Measurements from ENCODE around the gene RFFL. TPM values are rescaled to one million over a fixed set of nuclear protein-coding genes. Genes with fewer than 3 reads are reported as not detected.

Gene RFFL
- total RNA-seq, 3 donors from 2014 or later (not counting 1 experiment from before 2014, with no cell fraction given) = 50.0 to 86.6 (median 75.9) TPM

GRCh38 chr17:34988644-34989043 is 74.9 kb downstream of the RFFL start:
- H3K4me3 ChIP-seq (ENCODE audit: low read length) = no peak overlapping the region
- Mint-ChIP-seq H3K4me1 (peaks cover 12 to 25% of the 10 kb centered on the region in 2 donors), H3K27me3 (ENCODE audit: low read depth in 2 of 2) (no peaks in the 10 kb centered on the region), H3K9me3 (no peaks in the 10 kb centered on the region), H3K27ac (no peak overlapping the region), H3K36me3 (no peaks in the 10 kb centered on the region), H3K4me3 (no peak overlapping the region)
- 92% methylated on average over 2 of the region's 2 CpGs for WGBS (ENCODE audit: insufficient coverage)
- no peaks in the 10 kb centered on the region for H3K27me3 ChIP-seq (ENCODE audit: control insufficient read depth, insufficient read depth, low read length)
- ATAC-seq = no peak
- H3K36me3 ChIP-seq (ENCODE audit: control insufficient read depth, insufficient read depth, low read length) = peaks cover 53% of the 10 kb centered on the region
- intact Hi-C loops (cut with micrococcal nuclease) = loop anchor here (10.0 kb wide), 1 partner anchor 444 kb away; no protein-coding TSS in a partner anchor
- H3K4me1 ChIP-seq (ENCODE audit: control insufficient read depth, insufficient read depth, low read length) = peaks cover 26% of the 10 kb centered on the region
- no peak overlapping the region for H3K27ac ChIP-seq (ENCODE audit: low read length)
- TF ChIP-seq CTCF (IDR thresholded peaks at IDR 0.05) = no peak
- no peaks in the 10 kb centered on the region for H3K9me3 ChIP-seq (ENCODE audit: control insufficient read depth, insufficient read depth, low read length)
- DNase-seq = no peak

- 80% methylated on average over 1 of the region's 2 CpGs for WGBS (ENCODE audit: insufficient coverage)
- no peaks in the 10 kb centered on the region for H3K36me3 Mint-ChIP-seq
Measured at GRCh38 chr17:34987232-34987631, 76.3 kb downstream of the RFFL start.

GRCh38 chr17:34981538-34982241 is 81.8 kb downstream of the RFFL start:
- Mint-ChIP-seq H3K27me3 (ENCODE audit: low read depth in 2 of 2) (no peaks in the 10 kb centered on the region), H3K36me3 (no peaks in the 10 kb centered on the region), H3K27ac (peak overlapping the region; percentile 93 to 97), H3K4me3 (peak overlapping the region; percentile 93), H3K4me1 (peaks cover 38 to 42% of the 10 kb centered on the region in 2 donors), H3K9me3 (no peaks in the 10 kb centered on the region)
- Histone ChIP-seq H3K9me3 (ENCODE audit: control insufficient read depth, insufficient read depth, low read length) (no peaks in the 10 kb centered on the region), H3K36me3 (ENCODE audit: control insufficient read depth, insufficient read depth, low read length) (peaks cover 8% of the 10 kb centered on the region), H3K27ac (ENCODE audit: low read length) (peak overlapping the region; percentile 99), H3K4me1 (ENCODE audit: control insufficient read depth, insufficient read depth, low read length) (peaks cover 10% of the 10 kb centered on the region), H3K27me3 (ENCODE audit: control insufficient read depth, insufficient read depth, low read length) (no peaks in the 10 kb centered on the region), H3K4me3 (ENCODE audit: low read length) (peak overlapping the region; percentile 92)
- intact Hi-C loops (cut with micrococcal nuclease) = loop anchor here (5.0 to 10.0 kb wide), 2 partner anchors 106 to 437 kb away; no protein-coding TSS in a partner anchor
- no peak for DNase-seq
- no peak for ATAC-seq
- no peak for TF ChIP-seq CTCF (IDR thresholded peaks at IDR 0.05)
- WGBS (ENCODE audit: insufficient coverage) = 45% methylated on average over 7 of the region's 8 CpGs

More at GRCh38 chr17:34987232-34987631, 76.3 kb downstream of the RFFL start:
- Histone ChIP-seq H3K4me3 (ENCODE audit: low read length) (no peak overlapping the region), H3K36me3 (ENCODE audit: control insufficient read depth, insufficient read depth, low read length) (peaks cover 43% of the 10 kb centered on the region), H3K27me3 (ENCODE audit: control insufficient read depth, insufficient read depth, low read length) (no peaks in the 10 kb centered on the region), H3K27ac (ENCODE audit: low read length) (no peak overlapping the region), H3K9me3 (ENCODE audit: control insufficient read depth, insufficient read depth, low read length) (no peaks in the 10 kb centered on the region), H3K4me1 (ENCODE audit: control insufficient read depth, insufficient read depth, low read length) (peaks cover 17% of the 10 kb centered on the region)
- intact Hi-C loops (cut with micrococcal nuclease) = loop anchor here (10.0 kb wide), 1 partner anchor 442 kb away; no protein-coding TSS in a partner anchor
- Mint-ChIP-seq H3K9me3 (no peaks in the 10 kb centered on the region), H3K4me3 (no peak overlapping the region), H3K27me3 (ENCODE audit: low read depth in 2 of 2) (no peaks in the 10 kb centered on the region), H3K27ac (no peak overlapping the region), H3K4me1 (peaks cover 14 to 24% of the 10 kb centered on the region in 2 donors)
- DNase-seq (no peak), ATAC-seq (no peak)
- TF ChIP-seq CTCF (IDR thresholded peaks at IDR 0.05) = no peak

Measured in natural killer cell (primary cell).